ENCODE measurements around the gene VSIR.

Gene VSIR

DNA sequence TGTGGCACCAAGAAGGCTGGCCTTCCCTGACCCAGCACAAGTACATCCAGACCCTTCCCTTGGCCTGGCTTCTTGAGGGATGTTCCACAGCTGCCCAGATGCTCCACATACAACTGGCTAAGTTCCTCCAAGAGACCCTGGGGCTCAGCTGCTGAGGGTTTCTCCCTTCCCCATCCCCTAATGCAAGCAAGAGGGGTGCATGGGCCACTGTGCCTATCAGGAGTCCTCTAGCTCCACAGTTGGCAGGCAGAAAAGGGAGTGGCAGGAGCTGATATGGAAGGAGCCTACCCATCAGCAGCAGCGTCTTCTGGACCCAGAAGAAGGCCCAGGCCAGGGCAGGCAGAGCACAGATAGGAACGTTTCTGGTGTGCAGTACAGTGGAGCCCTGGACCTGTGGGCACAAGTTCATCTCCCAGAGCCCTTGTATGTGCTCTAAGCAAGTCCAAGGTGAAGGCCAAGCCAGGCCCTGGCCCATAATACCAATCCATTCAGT lies 26.2 kb downstream of the VSIR start:
- DNase-seq (ENCODE audit: low spot score) = no peak

DNA sequence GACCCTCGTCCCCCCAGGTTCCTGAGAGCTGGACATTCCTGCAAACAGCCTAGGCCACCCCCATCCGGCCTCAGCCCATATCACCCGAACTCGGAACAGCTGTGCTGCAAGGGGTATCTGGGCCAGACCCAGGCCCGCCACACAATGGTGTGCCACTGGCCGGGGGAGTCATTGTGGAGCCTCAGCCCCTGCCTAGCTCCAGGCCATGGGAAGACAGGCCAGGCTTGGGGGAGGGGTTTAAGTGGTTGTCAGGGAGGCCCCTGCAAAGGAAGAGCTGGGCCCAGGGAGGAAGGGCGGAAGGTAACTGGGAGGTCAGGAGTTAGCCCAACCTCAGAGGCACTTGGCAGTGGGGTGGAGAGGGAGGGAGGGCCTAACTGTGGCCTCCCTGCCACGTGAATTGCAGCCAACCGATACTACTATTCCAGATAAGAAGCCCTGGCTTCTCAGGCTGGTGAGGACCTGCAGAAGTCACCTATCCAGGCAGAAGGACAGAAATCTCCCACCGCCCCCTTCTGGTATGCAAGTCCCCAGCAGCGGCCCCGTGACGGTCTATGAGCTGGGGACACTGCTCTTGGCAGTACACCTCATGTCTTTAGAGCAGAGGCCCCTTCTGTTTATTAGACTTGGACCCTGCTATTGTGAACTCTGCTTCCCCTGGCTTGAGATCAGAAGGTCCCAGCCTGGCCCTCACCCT lies 26.8 kb downstream of the VSIR start:
- DNase-seq (ENCODE audit: low spot score) = no peak

DNA sequence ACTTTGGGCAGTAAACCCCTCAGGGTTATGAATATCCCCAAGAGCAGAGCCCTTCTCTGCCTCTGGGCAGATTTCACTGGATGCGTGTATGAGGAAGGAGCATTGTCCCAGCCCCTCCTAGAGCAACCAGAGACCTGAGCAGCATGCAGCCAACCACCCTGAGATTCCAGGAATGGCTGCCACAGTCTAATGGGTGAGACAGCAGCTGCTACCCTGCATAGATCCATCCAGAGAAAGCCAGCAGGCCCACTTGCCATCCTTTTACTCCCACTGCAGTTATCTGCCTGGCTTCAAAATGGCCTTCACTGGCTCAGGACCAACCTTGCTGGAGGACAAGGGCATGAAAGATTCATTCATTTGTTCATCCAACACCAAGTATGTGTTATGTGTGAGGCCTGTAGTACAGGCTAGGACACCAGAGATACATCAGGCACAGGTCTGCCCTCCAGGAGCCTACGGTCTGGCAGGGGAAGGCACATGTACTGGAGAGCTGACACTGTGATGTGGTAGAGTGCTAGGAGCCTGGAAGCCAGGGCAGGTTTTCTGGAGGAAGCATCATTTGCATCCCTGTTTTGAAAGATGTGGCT lies 27.6 kb downstream of the VSIR start:
- DNase-seq (ENCODE audit: low spot score) = no peak

DNA sequence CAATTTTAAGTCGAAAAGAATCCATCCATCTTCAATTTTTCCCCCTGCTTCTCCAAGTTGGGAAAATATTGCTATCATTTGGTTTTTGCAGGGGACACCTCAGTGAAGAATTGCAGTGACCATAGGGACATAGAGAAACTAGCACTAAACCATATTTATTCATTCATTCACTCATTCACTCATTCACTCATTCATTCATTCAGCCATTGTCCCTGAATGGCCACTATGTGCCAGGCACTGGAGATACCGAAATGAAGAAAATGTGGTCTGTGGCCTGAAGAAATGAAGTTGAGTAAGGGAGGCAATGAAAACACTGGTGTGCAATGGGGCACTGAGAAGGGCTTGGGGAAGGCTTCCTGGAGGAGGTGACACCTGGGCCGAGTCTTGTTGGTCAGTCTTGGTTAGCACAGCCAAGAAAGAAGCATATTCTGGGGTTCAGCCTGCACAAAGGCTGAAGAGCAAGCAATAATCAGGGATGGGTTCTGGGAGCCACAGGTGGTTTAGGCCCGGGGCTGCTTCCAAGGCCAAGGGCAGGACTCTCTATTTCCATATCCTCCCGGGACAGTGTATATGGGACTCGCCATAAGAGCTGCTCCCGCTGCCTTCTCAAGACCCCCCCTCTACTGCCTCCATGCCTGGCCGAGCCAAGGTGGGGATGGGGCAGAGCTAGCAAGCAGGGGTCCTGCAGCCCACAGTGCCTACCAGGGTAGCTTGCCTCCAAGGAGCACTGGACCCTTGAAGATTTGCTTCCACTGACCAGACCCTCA lies 28.2 kb downstream of the VSIR start:
- DNase-seq (ENCODE audit: low spot score) = no peak

DNA sequence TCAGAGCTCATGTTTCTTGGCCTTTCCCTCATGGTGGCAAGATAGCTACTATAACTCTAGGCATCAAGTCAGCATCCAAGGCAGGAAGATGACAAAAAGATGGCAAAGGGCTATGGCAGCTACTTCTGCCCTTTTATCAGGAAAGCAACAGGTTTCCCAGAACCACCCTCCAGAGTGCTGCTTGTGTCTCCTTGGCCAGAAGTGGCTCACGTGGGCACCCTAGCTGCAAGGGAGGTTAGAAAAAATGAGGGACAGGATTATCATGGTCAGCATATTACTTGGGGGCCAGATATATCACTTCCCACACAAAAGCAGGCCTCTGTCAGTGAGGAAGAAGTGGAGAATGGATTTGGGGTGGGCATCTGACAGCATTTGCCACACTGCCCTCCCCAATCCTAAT lies 29.5 kb downstream of the VSIR start:
- DNase-seq (ENCODE audit: low spot score) = no peak

DNA sequence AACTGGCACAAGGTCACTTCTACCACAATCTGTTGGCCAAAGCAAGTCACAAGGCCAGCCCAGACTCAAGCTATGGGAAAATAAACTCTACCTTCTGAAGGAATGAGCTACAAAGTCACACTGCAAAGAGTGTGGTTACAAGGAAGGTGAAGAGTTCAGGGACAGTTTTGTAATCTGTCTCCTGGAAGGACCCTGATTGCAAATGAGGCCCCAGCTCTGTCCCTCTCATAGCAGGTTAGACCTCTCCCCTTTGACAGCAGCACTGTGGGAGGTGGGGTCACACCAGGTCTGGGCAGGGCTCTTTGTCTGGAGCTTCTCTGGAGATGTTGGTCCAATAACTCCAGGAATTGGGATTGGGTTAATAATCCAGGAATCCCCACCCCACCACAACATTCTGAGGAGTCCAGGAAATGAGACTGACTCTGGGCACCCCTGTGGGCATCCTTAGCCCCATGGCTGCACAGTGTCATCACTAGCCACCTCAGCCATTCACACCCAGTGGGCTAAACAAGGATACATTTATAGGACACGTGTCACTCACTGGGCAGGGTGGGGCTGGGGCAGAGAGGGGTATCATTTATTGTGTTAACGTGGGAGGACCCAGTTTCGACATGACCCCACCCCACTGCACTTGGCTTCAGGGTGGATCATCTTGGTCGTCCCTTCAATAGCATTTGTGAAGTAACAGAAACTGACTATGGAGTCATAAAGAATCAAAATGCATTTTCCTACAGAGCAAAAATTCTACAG lies 30.1 kb downstream of the VSIR start:
- DNase-seq (ENCODE audit: low spot score) = no peak

DNA sequence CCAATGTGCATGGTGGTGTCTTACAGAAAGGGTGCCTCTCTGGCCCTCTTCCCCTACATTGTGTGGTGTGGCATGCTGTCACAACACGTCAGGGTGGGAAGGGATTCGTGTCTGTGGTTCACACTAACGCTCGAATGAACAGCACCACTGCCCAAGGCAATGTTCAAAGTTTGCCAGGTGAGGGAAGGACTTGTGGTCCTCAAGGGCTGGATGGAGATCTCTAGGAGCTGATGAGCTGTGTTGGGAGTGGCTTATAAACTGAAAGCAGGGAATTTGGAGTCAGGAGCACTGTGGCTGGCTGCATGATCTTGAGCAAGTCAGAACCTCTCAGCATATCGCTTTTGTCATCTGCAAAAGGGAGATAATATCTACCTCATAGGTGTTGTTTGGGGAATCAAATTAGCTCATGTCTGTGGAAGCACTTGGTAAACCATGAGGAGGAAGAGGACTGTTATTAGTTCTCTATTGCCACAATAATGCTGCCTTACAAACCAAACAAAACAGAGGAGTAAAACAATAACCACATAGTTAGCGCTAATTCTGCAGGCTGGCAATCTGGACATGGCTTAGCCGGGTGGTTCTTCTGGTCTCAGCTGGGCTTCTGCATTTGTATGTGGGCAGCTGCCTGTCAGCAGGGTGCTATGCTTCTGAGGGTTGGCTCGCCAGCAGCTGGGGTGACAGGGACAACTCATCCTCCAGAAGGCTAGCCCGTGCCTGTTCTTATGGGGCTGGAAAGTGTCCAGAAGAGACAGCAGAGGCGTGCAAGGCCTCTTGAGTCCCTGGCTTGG lies 30.8 kb downstream of the VSIR start:
- no peak for DNase-seq (ENCODE audit: low spot score)

DNA sequence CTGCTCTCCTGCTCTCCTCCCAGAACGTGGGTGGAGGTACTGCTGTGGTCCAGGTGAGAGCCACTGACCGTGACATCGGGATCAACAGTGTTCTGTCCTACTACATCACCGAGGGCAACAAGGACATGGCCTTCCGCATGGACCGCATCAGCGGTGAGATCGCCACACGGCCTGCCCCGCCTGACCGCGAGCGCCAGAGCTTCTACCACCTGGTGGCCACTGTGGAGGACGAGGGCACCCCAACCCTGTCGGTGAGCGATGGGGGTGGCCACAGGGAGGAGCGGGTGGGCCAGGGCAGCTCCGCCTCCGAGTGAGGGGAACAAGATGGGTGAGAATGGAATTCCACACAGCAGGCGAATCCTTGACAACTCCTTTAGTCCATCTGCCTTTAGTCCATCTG lies 31.6 kb downstream of the VSIR start:
- DNase-seq (ENCODE audit: low spot score) = no peak

DNA sequence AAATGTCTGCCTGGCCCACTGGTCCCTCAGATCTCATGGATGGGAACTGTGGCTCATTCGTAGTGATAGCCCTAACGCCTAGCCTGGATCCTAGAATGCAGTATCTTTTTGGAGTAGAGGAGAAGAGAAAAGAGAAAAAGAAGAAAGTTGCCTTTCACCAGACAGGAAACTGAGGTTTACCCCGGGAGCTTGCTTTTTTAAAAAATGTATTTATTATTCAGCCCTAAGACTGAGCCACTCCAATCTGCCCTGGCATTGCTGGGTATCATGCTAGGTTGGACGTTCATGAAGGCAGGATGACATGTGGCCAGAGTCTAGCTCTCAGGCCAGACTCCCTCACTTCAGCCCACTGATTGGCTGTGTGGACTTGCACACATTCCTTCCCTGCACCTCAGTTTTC lies 32.3 kb downstream of the VSIR start:
- DNase-seq (ENCODE audit: low spot score) = no peak

DNA sequence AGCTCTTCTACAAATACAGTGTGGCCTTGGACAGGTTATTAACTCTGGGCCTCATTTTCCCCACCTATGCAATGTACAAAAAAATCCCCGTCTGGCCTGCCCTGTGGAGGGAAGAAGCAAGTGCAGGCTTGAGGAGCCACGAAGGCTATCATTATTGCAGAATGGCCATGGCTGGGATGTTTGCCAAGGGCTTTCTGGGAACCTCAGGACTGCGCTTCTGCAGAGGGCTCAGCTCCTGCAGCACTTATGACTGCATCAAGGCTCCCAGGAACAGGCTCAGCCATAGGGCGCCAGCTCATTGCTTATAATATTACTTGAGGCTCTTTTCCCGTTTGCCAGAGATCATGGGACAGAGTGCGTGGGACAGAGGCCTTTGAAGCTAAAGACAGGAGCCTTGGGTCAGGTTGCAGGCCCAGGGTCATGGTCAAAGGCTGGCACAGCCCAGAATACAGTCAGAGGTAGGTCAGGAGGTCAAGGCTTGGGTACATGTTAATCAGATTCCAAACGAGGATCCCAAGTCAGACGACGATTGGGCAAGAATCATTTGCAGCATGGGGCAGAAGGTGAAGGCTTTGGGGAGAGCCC lies 33.2 kb downstream of the VSIR start:
- no peak for DNase-seq (ENCODE audit: low spot score)

DNA sequence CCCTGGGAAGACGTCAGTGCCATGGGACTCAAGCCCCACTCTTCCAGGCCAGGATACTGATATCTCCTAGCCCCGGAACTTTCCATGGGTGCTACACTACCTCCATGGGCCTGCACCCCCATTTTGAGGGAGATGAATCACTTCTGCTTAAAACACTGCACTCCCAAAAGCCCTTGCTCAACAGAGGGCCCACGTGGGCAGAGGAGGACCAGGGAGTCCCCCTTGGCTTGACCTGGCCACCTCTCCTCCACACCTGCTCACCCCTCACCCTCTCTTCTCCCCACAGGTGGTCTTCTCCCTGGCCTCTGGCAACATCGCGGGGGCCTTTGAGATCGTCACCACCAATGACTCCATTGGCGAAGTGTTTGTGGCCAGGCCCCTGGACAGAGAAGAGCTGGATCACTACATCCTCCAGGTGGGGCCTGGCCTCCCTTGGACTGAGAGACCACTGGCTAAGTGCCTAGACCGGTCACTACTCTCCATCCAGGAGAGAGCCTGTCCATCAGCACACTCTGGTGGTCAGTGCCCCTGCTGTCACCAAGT lies 33.9 kb downstream of the VSIR start:
- DNase-seq (ENCODE audit: low spot score) = no peak

DNA sequence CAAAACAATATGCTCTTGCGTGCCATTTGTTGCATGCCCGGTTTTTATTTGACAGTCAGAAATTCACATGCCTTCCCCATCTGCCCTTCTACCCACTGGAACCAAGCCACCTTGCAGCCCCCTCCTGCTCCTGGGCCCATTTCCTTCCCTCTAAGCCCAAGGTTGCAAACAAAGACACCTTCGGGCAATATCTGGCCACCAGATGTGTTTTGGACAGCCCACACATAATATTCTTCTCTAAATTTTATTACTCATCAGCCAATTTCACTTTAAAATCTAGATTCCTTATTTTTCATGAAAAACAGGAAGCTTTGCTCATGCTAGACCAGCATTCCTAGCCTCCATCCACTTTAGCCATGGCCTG lies 35.5 kb downstream of the VSIR start:
- DNase-seq (ENCODE audit: low spot score) = no peak

DNA sequence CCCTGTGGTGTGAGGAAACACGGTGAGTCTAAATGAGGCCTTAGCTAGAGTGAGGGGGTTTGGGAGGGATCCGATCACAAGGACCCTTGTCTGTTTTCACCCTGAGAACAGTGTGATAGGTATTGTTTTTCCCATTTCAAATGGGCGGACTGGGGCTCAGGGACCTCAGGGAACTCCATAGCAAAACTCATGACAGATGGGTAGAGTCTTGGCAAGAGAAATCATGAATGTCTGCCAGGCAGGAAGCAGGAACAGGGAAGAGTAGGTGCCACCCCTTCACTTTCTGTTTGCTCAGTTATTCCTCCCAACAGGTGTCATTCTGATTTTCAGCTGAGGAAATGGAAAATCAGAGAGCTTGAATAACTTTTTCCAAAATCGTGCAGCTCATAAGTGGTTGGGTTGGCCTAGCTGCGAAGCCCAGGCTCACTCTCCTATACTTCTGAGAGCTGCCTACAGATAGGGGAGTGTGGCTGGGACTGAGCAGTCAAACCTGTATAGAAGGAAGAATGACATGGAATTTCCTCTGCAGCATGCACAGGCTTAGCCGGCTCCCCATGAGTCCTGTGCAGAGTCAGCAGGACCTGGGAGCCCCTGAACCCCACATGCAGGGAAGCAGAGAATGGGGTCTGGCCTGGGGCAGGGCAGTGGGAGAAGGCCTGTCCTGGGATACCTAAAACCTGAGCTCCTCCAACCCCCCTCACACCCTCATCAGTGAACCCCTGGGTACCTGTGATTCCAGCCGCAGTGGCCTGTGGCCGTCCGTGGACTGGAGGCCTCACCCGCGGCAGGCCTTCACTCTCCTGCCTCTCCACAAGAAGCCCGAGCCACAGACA lies 36.1 kb downstream of the VSIR start:
- DNase-seq (ENCODE audit: low spot score) = no peak

DNA sequence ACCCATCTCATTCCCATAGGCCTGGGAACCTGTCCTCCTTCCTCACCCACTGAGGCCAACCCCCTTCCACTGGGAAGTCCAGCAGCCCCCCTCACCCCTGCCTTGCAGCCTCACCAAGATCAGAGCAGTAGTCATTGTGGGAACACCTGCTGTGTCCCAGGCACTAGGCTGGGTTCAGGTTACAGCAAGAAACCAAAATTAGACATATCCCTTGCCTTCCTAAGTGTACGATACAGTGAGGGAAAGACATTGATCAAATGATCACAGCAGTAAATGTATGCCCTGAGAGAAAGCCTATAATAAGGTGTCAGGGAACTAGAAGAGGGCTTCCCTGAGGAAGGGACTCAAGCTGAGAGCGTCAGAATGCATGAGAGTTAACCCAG lies 36.8 kb downstream of the VSIR start:
- no peak for DNase-seq (ENCODE audit: low spot score)

DNA sequence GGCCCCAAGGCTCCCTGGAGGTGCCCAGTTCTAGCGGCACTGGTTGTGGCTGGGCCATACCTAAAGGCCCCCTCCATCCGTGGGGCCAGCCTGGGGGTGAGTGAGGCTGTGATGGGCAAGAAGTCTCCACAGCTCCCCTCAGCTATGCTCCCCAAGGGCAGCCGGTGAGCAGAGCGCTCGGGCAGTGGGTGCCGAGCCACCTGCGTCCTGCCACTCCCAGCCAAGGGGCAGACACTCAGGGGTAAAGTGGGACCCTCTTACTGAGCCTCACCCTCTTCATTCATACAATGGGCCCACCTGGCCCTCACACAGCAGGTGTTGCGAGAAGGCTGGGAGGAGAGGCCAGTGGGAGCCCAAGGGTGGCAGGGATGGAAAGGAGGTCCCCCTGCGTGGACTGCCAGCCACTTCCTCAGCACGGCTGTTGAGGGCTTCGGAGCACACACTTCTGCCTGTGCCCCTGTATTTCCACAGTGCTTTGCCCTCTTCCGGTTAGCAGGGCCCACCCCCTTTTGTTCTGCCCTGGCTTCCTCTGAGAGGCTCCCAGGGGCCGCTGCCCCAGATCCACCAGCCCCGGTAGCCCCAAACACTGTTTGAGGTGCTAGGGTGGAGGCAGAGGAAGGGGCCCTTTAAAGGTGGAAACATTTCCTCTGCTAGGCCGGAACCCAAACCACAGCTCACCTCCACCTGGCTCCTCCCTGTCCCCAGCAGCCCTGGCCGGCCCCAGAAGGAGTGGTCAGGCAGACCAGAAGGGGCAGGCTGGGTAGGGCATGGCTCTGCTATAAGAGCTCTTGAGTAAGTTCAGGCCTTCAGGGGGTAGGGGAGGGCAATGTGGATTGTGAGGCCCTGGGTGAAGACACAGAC lies 37.4 kb downstream of the VSIR start:
- DNase-seq (ENCODE audit: low spot score) = no peak

DNA sequence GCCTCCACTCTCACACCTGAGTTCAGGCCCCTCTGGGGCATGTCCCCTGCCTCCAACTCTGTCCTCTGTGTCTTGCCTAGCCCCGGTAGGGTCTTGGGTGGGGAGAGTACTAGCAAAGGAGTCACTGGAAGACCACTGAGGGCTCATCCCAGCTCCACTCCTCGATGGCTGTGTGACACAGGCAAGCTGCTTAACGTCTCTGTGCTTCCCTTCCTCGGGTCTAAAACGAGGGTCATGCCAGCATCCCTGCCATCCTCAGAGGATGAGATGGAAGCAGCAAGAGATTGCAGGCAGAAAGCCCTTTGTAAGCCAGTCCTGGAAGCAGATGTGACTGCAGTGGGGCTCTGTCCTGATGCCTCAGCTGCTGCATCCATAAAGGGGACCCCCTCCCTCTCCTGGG lies 38.5 kb downstream of the VSIR start:
- DNase-seq (ENCODE audit: low spot score) = no peak

DNA sequence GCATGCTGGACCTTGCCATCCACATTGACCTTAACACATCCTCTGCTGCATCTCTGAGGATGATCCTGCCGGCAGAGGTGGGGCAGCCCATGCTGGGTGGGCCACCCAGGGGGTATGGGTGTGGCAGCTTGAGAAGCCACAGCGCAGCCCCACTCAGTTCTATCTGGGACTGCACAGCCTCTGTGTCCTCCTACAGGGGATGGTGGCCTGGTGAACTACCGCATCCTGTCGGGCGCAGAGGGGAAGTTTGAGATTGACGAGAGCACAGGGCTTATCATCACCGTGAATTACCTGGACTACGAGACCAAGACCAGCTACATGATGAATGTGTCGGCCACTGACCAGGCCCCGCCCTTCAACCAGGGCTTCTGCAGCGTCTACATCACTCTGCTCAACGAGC lies 41.5 kb downstream of the VSIR start:
- no peak for DNase-seq (ENCODE audit: low spot score)

DNA sequence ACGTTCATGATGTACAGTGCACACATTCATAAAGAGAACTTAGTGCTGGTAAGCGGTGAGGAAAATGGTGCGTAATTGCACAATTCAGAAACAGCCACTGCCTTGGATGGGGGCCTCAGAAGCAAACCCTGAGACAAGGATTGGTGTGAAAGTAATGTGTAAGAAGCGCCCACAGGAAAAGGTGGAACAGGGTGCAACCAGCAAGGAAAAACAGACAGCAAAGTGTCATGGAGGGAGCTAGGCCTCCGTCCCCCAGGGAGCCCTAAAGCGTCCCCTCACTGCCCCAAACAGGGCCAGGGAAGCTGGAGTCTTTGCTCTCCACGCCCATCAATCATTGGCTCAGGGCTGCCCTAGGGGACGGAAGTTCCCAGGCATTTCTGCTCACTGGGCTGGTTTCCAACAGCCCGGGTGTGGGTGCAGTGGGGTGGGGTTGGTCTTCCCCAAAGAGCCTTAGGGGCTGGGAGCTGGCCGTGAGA lies 44.1 kb downstream of the VSIR start:
- DNase-seq (ENCODE audit: low spot score) = no peak
